Measurements from ENCODE around the gene ZHX3.

DNA sequence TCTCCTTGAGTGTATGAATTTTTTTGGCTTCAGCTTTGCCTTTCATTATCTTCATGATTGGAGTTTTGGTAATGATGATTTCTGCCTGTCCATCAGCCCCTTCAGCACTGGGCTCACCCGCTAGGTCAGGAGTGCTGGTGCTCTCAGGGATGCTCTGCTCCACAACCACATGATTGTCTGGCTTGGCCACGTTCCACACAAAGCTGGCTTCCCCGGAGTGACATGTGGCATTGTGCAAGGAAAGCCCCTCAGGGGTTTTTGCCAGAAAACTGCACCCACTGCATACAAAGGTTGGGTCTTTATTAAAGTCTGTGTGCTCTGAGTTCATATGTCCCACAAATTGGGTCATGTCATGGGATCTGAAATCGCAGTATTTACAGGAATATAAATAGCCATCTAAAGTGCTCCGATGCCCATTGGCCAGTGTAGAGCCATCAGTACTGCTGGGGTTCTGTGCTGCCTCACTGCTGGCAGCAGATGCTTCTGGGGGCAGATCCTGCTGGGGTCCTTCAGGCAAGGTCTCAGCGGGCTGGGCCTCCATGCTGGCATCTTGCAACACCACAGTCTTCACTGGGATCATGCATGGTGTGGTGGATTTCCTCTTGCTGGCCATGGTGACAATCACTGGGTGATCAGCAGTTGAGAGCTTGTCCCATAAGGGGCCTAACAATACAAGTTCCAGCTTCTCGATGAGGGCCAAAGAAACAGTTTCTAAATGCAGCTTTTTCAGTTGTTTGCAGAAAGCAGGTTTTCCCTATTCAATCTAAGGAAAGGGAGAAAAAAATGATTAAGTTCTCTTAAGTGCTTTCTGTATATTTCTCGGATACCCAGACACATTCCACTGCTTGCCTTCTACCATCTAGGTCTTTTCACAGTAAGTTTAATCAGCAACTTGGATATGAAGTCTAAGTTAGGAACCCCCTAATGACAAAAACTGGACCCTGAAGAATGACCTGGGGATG, 112.9 kb downstream of the ZHX3 start:
- TF ChIP-seq, protein P1, sequence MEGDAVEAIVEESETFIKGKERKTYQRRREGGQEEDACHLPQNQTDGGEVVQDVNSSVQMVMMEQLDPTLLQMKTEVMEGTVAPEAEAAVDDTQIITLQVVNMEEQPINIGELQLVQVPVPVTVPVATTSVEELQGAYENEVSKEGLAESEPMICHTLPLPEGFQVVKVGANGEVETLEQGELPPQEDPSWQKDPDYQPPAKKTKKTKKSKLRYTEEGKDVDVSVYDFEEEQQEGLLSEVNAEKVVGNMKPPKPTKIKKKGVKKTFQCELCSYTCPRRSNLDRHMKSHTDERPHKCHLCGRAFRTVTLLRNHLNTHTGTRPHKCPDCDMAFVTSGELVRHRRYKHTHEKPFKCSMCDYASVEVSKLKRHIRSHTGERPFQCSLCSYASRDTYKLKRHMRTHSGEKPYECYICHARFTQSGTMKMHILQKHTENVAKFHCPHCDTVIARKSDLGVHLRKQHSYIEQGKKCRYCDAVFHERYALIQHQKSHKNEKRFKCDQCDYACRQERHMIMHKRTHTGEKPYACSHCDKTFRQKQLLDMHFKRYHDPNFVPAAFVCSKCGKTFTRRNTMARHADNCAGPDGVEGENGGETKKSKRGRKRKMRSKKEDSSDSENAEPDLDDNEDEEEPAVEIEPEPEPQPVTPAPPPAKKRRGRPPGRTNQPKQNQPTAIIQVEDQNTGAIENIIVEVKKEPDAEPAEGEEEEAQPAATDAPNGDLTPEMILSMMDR (IDR thresholded peaks at IDR 0.05) = no peak
- no peak for TF ChIP-seq POLR2A (IDR thresholded peaks at IDR 0.05)
